Tibial nerve (tissue), 4 donors: ENCODE data around the gene SIRT3. TPM values are rescaled to one million over a fixed set of nuclear protein-coding genes. Genes with fewer than 3 reads are reported as not detected.

Source experiments
- DNase-seq, 2 donors: peaks; one replicate each; pipeline ENCODE4 v3.0.0-alpha.2; 2019; ENCODE audit warnings: low spot score in 2 of 2
- H3K27ac ChIP-seq, 4 donors: fragments of 200-600 bp; sonication (generic) in 3 of 4; one replicate each; pipeline ENCODE4 v1.5.1; 2017 to 2019; ENCODE audit warnings: mild to moderate bottlenecking in 1 of 4
- H3K27me3 ChIP-seq, 2 donors: fragments of 200-600 bp; sonication (generic) in 1 of 2; one replicate each; pipeline versions ENCODE4 v1.5.1 to v1.6.0; 2017 to 2019
- H3K36me3 ChIP-seq, 3 donors: fragments of 200-600 bp; sonication (generic); one replicate each; pipeline ENCODE4 v1.5.1; 2018 to 2019
- H3K4me1 ChIP-seq, 4 donors: fragments of 200-600 bp; sonication (generic) in 3 of 4; one replicate each; pipeline ENCODE4 v1.5.1; 2017 to 2019
- H3K4me3 ChIP-seq, 4 donors: fragments of 200-600 bp; sonication (generic) in 3 of 4; one replicate each; pipeline ENCODE4 v1.5.1; 2017 to 2019; ENCODE audit warnings: mild to moderate bottlenecking in 1 of 4, moderate library complexity in 1 of 4
- H3K9me3 ChIP-seq, 4 donors: fragments of 200-600 bp; sonication (generic) in 3 of 4; one replicate each; pipeline ENCODE4 v1.5.1; 2017 to 2019
- CTCF ChIP-seq, 5 experiments: fragments of 200-600 bp in 3 of 5; fragments of 450-650 bp in 2 of 5; sonication (generic) in 3 of 5; IDR thresholded peaks; one replicate each; pipeline ENCODE4 v1.5.1; 2016 to 2019; ENCODE audit warnings: antibody characterized with exemption in 5 of 5, mild to moderate bottlenecking in 3 of 5, moderate library complexity in 2 of 5
- EP300 ChIP-seq, 2 donors: sonication (generic); formaldehyde crosslinking; IDR thresholded peaks; one replicate each; pipeline ENCODE4 v1.6.1; 2017; ENCODE audit warnings: antibody characterized with exemption in 2 of 2, mild to moderate bottlenecking in 1 of 2
- POLR2A ChIP-seq, 2 donors: fragments of 450-650 bp; IDR thresholded peaks; one replicate each; pipeline ENCODE4 v1.6.1; 2017; ENCODE audit warnings: antibody characterized with exemption in 2 of 2, mild to moderate bottlenecking in 2 of 2, moderate library complexity in 2 of 2
- WGBS, 2 donors: methylation state at CpG; one replicate each; pipeline ENCODE4 v1.1.5; 2018; 5-methylcytosine and 5-hydroxymethylcytosine counted together
- total RNA-seq, 4 donors: library from RNA; depleted of rRNA; stranded (reverse); fragments of >200 nt; gene quantifications; one replicate each; pipeline ENCODE4 v1.1.0, GENCODE V29; 2016

SIRT3 gene
- total RNA-seq, 4 donors from 2014 or later: 14.9 to 23.4 (median 17.5) TPM

GRCh38 chr11:261624-262023, 25.5 kb upstream of the SIRT3 start:
- H3K36me3 ChIP-seq: no peaks in the 10 kb centered on the region
- TF ChIP-seq POLR2A (IDR thresholded peaks at IDR 0.05) (no peak), CTCF (IDR thresholded peaks at IDR 0.05) (no peak), EP300 (IDR thresholded peaks at IDR 0.05) (no peak)
- H3K4me1 ChIP-seq: no peaks in the 10 kb centered on the region
- DNase-seq: no peak
- peaks cover 0 to 11% (median 0%) of the 10 kb centered on the region in 4 donors for H3K9me3 ChIP-seq
- 81 to 88% methylated on average over 4 of the region's 4 CpGs for WGBS, 2 donors
- H3K27ac ChIP-seq: no peak overlapping the region
- H3K27me3 ChIP-seq: no peaks in the 10 kb centered on the region
- H3K4me3 ChIP-seq: no peak overlapping the region

GRCh38 chr11:259413-259812, 23.3 kb upstream of the SIRT3 start:
- Histone ChIP-seq H3K27me3 (no peaks in the 10 kb centered on the region), H3K9me3 (no peaks in the 10 kb centered on the region), H3K36me3 (no peaks in the 10 kb centered on the region), H3K27ac (no peak overlapping the region), H3K4me1 (no peaks in the 10 kb centered on the region), H3K4me3 (no peak overlapping the region)
- 81% methylated on average over 10 of the region's 10 CpGs for WGBS, 2 donors
- TF ChIP-seq EP300 (IDR thresholded peaks at IDR 0.05): no peak
- TF ChIP-seq POLR2A (IDR thresholded peaks at IDR 0.05): no peak
- TF ChIP-seq CTCF (IDR thresholded peaks at IDR 0.05): no peak
- DNase-seq: no peak

GRCh38 chr11:257766-258493, 21.8 kb upstream of the SIRT3 start:
- DNase-seq: no peak
- H3K4me1 ChIP-seq: no peaks in the 10 kb centered on the region
- no peak overlapping the region for H3K27ac ChIP-seq
- TF ChIP-seq CTCF (IDR thresholded peaks at IDR 0.05): no peak
- TF ChIP-seq POLR2A (IDR thresholded peaks at IDR 0.05): no peak
- 77 to 78% methylated on average over 14 to 15 of the region's 15 CpGs for WGBS, 2 donors
- no peaks in the 10 kb centered on the region for H3K27me3 ChIP-seq
- no peaks in the 10 kb centered on the region for H3K9me3 ChIP-seq
- H3K36me3 ChIP-seq: peaks cover 0 to 10% (median 0%) of the 10 kb centered on the region in 3 donors
- no peak overlapping the region for H3K4me3 ChIP-seq

GRCh38 chr11:256952-257737, 21.0 kb upstream of the SIRT3 start:
- Histone ChIP-seq H3K36me3 (peaks cover 0 to 18% (median 0%) of the 10 kb centered on the region in 3 donors), H3K4me1 (no peaks in the 10 kb centered on the region), H3K27ac (no peak overlapping the region), H3K9me3 (no peaks in the 10 kb centered on the region), H3K27me3 (no peaks in the 10 kb centered on the region), H3K4me3 (no peak overlapping the region)
- TF ChIP-seq EP300 (IDR thresholded peaks at IDR 0.05) (no peak), POLR2A (IDR thresholded peaks at IDR 0.05) (no peak), CTCF (IDR thresholded peaks at IDR 0.05) (no peak)
- no peak for DNase-seq
- WGBS, 2 donors: 71 to 78% methylated on average over 14 of the region's 14 CpGs

GRCh38 chr11:255816-256215, 19.7 kb upstream of the SIRT3 start:
- peaks cover 0 to 31% (median 8%) of the 10 kb centered on the region in 3 donors for H3K36me3 ChIP-seq
- WGBS, 2 donors: 93% methylated on average over 2 of the region's 2 CpGs
- H3K4me1 ChIP-seq: peaks cover 0 to 3% (median 0%) of the 10 kb centered on the region in 4 donors

More at GRCh38 chr11:255816-256215, 19.7 kb upstream of the SIRT3 start:
- H3K4me3 ChIP-seq: no peak overlapping the region
- no peak overlapping the region for H3K27ac ChIP-seq
- H3K9me3 ChIP-seq: no peaks in the 10 kb centered on the region
- TF ChIP-seq EP300 (IDR thresholded peaks at IDR 0.05) (no peak), POLR2A (IDR thresholded peaks at IDR 0.05) (no peak), CTCF (IDR thresholded peaks at IDR 0.05) (no peak)
- H3K27me3 ChIP-seq: no peaks in the 10 kb centered on the region
- no peak for DNase-seq
